AG20443 (cell line): ENCODE data around the gene SOAT2.
A peak's percentile ranks its signal among the peaks of the same experiment; 100 is the strongest.

Experiments
- DNase-seq: peaks from one replicate; pipeline ENCODE4 v3.0.0; 2012; ENCODE audit warnings: low spot score, mixed read lengths

Gene SOAT2

GRCh38 chr12:53102883-53103807, at the start of gene SOAT2:
SOAT2 (plus strand) TSS chr12:53103486; CDS start chr12:53103578, 92 bp downstream.
- DNase-seq, result no peak

GRCh38 chr12:53054112-53054878, 49.0 kb upstream of the SOAT2 start:
- DNase-seq, result peak; percentile 87

GRCh38 chr12:53055471-53056266, 47.6 kb upstream of the SOAT2 start:
- no peak for DNase-seq

GRCh38 chr12:53056296-53056695, 47.0 kb upstream of the SOAT2 start:
- no peak for DNase-seq

- no peak for DNase-seq
These were observed 46.4 kb upstream of the SOAT2 start for GRCh38 chr12:53056901-53057300.

- DNase-seq, result no peak
These were observed 45.3 kb upstream of the SOAT2 start for GRCh38 chr12:53057816-53058500.

- DNase-seq, result no peak
These were observed 44.4 kb upstream of the SOAT2 start for GRCh38 chr12:53058674-53059433.

- DNase-seq, result no peak
These were observed 43.7 kb upstream of the SOAT2 start for GRCh38 chr12:53059434-53060063.

GRCh38 chr12:53060064-53060720, 43.1 kb upstream of the SOAT2 start:
- no peak for DNase-seq

- no peak for DNase-seq
These were observed 42.5 kb upstream of the SOAT2 start for GRCh38 chr12:53060721-53061276.

- DNase-seq, result no peak
These were observed 41.8 kb upstream of the SOAT2 start for GRCh38 chr12:53061404-53062010.

- no peak for DNase-seq
These were observed 41.0 kb upstream of the SOAT2 start for GRCh38 chr12:53062011-53062961.

- no peak for DNase-seq
These were observed 40.1 kb upstream of the SOAT2 start for GRCh38 chr12:53062977-53063707.

- DNase-seq, result peak; percentile 56
These were observed 39.3 kb upstream of the SOAT2 start for GRCh38 chr12:53063708-53064612.

- DNase-seq, result no peak
These were observed 38.5 kb upstream of the SOAT2 start for GRCh38 chr12:53064613-53065436.
